Fibroblast of peridontal ligament (primary cell): ENCODE measurements around the gene POLH.
"Not testable (repeated sequence)": the region's sequence is repeated elsewhere in the genome, so short reads cannot be mapped to it uniquely, and the experiment has no call there.

Source experiments
- DNase-seq: peaks from one replicate; pipeline ENCODE4 v3.0.0-alpha.2; 2010; ENCODE audit errors: extremely low read depth

The POLH gene

GRCh38 chr6:43575772-43576551, at the start of gene POLH, which contains the start of gene XPO5:
POLH (plus strand) TSS chr6:43576185; CDS start chr6:43582320, 6,135 bp downstream.
XPO5 (minus strand) TSS chr6:43576038; CDS start chr6:43575864, 174 bp downstream.
- peak; percentile 84 for DNase-seq

- no peak for DNase-seq
These were observed 43.8 kb upstream of the POLH start for GRCh38 chr6:43532201-43532600.

DNA sequence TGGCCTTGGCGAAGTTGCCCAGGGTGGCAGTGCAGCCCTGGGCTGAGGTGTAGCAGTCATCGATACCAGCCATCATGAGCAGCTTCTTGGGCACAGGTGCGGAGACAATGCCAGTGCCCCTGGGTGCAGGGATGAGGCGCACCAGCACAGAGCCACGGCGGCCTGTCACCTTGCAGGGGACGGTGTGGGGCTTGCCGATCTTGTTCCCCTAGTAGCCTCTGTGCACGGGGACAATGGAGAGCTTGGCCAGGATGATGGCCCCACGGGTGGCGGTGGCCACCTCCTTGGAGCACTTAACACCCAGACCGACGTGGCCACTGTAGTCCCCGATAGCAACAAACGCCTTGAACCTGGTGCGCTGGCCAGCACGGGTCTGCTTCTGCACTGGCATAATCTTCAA, 37.0 kb upstream of the POLH start:
- DNase-seq: not testable (repeated sequence)

GRCh38 chr6:43539409-43539808, 36.6 kb upstream of the POLH start:
- DNase-seq: not testable (repeated sequence)

GRCh38 chr6:43540507-43540906, 35.5 kb upstream of the POLH start:
- no peak for DNase-seq

GRCh38 chr6:43541774-43542471, 34.1 kb upstream of the POLH start:
- no peak for DNase-seq

DNA sequence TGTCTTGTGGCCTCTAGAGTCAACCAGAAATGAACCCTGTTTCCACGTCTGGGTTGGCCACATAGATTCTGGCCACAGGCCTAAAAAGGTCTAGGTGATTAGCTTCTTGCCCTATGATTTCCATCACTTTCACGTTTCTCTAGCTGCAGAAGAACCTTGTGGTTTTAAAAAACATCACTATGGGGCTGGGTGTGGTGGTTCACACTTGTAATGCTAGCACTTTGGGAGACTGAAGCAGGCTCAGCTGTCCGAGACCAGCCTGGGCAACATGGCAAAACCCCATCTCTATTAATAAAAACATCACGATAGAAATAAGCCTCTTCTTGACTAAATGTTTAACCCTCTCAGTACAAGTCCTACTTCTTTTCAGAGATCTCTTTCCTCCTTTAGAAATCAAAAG, 31.5 kb upstream of the POLH start:
- no peak for DNase-seq

GRCh38 chr6:43547222-43547621, 28.8 kb upstream of the POLH start:
- no peak for DNase-seq

GRCh38 chr6:43557620-43558019, 18.4 kb upstream of the POLH start:
- DNase-seq: not testable (repeated sequence)

- DNase-seq: no peak
These were observed 16.7 kb upstream of the POLH start for GRCh38 chr6:43559328-43559727.

DNA sequence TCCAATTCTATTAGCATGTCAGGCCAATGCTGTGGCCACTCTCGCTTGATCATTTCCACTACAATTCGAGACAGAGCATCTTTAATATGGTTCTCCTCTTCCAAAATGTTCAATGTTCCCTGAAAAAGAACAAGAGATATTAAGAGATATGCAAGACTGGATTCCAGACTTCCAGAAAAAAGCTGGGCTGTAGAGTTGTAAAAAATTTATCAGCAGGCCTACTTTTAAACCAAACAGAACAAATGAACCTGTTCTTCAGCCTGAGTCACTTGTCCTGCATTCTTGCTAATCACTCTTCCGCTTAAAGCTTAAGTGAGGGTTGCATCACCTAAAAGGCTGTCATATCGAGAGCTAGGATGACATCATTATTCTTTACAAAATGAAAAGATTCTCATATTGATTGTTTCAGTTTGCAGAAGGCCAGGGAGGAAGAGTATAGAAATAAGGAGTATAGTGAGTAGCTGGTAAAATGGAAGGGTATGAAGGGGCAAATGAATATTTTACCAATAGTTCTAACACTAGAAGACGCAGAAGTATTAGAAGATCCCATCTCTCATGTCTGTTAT, 5.0 kb upstream of the POLH start:
- DNase-seq: no peak

DNA sequence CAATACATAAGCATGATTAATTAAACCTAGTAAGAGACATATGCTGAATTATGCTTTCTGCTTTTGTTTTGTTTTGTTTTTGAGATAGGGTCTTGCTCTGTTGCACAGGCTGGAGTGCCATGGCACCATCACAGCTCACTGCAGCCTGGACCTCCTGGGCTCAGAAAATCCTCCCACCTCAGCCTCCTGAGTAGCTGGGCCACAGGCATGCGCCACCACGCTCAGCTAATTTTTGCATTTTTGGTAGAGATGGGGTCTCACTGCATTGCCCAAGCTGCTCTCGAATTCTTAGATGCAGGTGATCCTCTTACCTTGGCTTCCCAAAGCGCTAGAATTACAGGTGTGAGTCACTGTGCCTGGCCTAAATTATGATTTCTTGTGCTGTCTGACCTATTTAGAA, 4.0 kb upstream of the POLH start:
- DNase-seq: no peak

DNA sequence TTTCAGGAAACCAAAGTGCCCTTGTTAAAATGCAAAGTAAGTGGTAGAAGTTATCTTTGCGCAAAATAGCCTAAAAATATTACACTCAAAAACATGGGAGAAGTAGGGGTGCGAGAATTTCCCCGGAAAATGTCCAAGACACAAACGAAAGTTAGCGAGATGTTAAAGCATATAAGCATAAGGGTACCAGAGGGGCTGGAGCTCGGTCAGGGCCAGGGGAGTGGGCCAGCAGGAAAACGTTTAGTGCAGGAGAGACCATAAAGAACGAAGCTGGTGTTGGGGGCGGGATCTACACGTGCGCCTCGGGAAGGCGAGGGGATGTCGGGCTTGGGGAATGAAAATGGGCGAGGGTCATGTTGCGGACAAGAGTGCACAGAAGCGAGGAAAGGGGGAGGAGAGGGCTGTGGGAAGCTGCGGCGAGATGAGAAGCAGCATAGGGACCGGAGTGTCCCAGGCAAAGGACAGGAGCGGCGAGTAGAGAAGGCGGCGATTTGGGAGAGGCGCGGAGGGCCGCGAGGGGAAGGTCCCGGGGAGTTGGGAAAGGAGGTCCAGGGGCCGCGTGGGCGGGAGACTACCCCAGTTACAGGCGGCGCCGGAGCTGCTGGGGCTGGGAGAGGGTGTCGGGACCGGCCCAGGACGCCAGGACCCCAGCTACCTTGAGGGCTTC, 747 bp upstream of the POLH start:
- DNase-seq: peak; percentile 9

DNA sequence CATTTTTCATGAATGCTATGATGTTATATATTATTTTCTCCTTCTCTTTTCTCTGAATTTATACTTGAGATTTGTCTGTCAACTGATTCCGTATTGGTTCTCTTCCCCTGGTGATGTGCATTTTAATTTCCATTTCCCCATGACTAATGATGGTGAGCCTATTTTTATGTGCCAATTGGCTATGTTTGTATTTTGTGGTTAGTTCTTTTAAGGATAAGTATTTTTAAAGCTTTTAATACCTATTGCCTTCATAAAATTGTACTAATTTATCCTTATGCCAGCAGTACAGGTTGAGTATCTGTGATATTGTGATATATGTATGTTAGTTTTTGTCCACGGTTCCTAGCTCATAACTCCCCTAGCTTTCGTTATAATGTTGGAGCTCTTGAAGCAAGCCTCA, 2.8 kb downstream of the POLH start:
- peak; percentile 26 for DNase-seq

GRCh38 chr6:43579171-43579570, 3.2 kb downstream of the POLH start:
- DNase-seq: no peak

DNA sequence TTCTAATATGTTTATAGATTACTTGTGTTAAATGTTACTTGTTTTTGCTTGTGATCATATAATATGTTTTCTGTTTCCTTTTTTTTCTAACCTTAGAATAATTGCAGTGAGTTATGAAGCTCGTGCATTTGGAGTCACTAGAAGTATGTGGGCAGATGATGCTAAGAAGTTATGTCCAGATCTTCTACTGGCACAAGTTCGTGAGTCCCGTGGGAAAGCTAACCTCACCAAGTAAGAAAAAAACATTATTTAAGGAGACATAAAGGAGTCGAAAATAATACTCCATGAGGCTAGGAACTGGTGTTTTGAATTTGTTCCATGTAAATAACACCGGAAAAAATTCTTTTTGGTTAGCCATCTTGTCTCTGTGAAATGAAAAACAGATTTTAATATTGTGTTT, 6.9 kb downstream of the POLH start:
- peak; percentile 35 for DNase-seq

DNA sequence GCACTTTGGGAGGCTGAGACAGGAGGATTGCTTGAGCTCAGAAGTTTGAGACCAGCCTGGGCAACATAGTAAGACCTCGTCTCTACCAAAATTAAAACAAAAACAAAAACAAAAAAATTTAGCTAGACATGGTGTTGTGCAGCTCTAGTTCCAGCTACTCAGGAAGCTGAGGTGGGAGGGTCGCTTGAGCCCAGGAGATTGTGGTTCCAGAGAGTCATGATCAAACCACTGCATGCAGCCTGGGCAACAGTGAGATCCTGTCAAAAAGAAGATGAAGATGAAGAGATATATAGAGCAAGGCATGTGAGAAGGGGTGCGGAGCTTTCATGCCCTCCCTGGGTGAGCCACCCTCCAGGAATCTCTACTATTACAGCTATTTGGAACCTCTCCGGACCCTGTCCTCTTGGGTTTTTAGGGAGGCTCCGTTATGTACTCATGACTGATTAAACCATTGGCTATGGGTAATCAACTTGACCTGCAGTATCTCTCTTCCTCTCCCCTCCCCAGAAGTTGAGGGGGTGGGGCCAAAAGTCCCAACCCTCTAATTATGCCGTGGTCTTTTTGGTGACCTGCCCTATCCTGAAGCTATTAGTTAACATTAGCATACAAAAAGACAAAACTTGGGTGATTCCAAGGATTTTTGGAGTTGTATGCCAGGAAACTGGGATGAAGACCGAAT, 9.0 kb downstream of the POLH start:
- peak; percentile 54 for DNase-seq

DNA sequence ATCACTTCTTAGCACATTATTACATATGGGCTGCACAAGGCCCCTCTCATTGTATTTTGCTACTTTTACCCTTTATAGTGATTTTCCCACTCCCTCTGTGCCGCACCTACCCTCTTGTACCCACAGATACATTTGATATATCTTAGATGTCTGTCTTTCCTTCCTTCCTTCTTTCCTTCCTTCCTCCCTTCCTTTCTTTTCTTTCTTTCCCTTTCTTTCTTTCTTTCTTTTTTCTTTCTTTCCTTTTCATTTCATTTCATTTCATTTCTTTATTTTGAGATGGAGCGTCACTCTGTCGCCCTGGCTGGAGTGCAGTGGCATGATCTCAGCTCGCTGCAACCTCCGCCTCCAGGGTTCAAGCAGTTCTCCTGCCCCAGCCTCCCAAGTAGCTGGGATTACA, 12.2 kb downstream of the POLH start:
- no peak for DNase-seq

- not testable (repeated sequence) for DNase-seq
These were observed 13.6 kb downstream of the POLH start for GRCh38 chr6:43589564-43589963.

DNA sequence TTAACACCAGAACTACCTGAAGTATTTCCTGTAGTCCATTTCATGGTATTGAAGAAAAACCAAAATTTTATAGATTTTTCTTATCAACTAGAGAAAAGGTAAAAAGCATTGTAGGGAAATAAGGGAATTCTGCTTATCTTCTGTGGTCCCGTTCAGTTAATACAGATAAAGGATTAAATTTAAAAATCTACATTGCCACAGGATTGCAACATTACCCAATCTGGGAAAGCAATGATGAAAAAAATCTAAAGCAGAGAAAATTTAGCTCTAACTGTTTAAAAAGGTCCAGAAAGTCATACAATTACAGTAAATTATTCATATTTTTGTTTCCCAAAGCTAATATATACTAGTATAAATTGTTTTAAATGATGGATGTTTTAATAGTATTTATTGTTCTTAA, 18.0 kb downstream of the POLH start:
- DNase-seq: peak; percentile 21

DNA sequence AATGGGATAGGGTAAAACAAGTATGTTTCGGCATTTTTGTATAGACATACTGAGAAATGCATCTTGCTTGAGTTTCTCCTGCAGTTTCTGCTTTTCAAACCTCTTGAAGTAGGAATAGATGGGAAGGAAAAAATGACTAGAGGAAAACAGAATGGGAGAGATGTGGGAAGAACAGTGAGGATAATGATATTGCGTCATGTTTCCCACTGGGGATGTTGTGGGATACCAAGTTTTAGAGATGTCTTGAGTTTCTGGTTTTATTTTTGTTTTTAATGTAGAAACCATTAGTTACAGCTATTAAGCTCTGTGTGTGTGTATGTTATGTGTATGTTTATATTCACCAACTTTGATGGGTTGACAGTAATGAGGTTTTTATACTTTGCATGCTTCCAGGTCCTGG, 24.6 kb downstream of the POLH start:
- peak; percentile 64 for DNase-seq

- peak; percentile 87 for DNase-seq
These were observed 28.2 kb downstream of the POLH start for GRCh38 chr6:43604174-43604573.
